K562 (cell line): ENCODE measurements around the gene ULK3.

ENCODE experiments used
- BHLHE40 ChIP-seq: IDR thresholded peaks from 2 replicates; pipeline ENCODE4 v1.6.1; 2011; ENCODE audit warnings: low read length, improper control_type of control experiment
- FOSL1 ChIP-seq: fragments of 200-800 bp; sonication (Bioruptor generic); conservative IDR thresholded peaks from 2 replicates; pipeline ENCODE4 v1.6.1; 2016; ENCODE audit warnings: missing genetic modification characterization, missing compliant biosample characterization
- GTF2F1 ChIP-seq: IDR thresholded peaks from 2 replicates; pipeline ENCODE4 v1.6.1; 2011; ENCODE audit warnings: low read depth, low read length, improper control_type of control experiment
- HMGXB4 ChIP-seq: sonication (generic); formaldehyde crosslinking; IDR thresholded peaks from 2 replicates; pipeline ENCODE4 v1.8.1; 2023; ENCODE audit warnings: mild to moderate bottlenecking, missing genetic modification reagents
- JUND ChIP-seq, 2 experiments: IDR thresholded peaks; 2 replicates in 1 of 2; 3 replicates in 1 of 2; pipeline ENCODE4 v1.6.1; 2011; ENCODE audit warnings: borderline replicate concordance in 2 of 2, low read depth in 2 of 2, low read length in 2 of 2, improper control_type of control experiment in 1 of 2, missing biosample characterization in 1 of 2, missing genetic modification characterization in 1 of 2, missing genetic modification reagents in 1 of 2
- KLF10 ChIP-seq: fragments of 250-450 bp; sonication (Bioruptor Pico); IDR thresholded peaks from 2 replicates; pipeline ENCODE4 v1.6.1; 2021; ENCODE audit warnings: matching md5 sums
- MAX ChIP-seq: sonication (generic); formaldehyde crosslinking; IDR thresholded peaks from 2 replicates; pipeline ENCODE4 v1.9.0; 2022; ENCODE audit warnings: mild to moderate bottlenecking, missing genetic modification reagents
- RAD51 ChIP-seq: fragments of 450-650 bp; IDR thresholded peaks from 2 replicates; pipeline ENCODE4 v1.7.1; 2016; ENCODE audit warnings: low read depth, mild to moderate bottlenecking, borderline replicate concordance
- SMAD1 ChIP-seq: fragments of 150-350 bp; IDR thresholded peaks from 2 replicates; pipeline ENCODE4 v1.6.1; 2014; ENCODE audit warnings: low read length, low read depth; ENCODE audit not compliant: partially characterized antibody
- SP1 ChIP-seq: sonication (generic); formaldehyde crosslinking; IDR thresholded peaks from 2 replicates; pipeline ENCODE4 v1.8.1; 2022; ENCODE audit warnings: mild to moderate bottlenecking, missing genetic modification reagents
- ZKSCAN1 ChIP-seq: fragments of 150-350 bp; IDR thresholded peaks from 2 replicates; pipeline ENCODE4 v1.6.1; 2016; ENCODE audit warnings: low read depth, low read length
- ZNF23 ChIP-seq: fragments of 250-450 bp; sonication (Bioruptor Pico); IDR thresholded peaks from 2 replicates; pipeline ENCODE4 v1.4.0; 2020; ENCODE audit warnings: mild to moderate bottlenecking
- ZNF561 ChIP-seq: fragments of 450-650 bp; formaldehyde crosslinking; conservative IDR thresholded peaks from 2 replicates; pipeline ENCODE4 v1.4.0; 2020; ENCODE audit warnings: mild to moderate bottlenecking, moderate library complexity
- ZNF699 ChIP-seq: fragments of 250-450 bp; sonication (Bioruptor Pico); IDR thresholded peaks from 2 replicates; pipeline ENCODE4 v1.8.0; 2021; ENCODE audit warnings: mild to moderate bottlenecking, moderate library complexity; ENCODE audit not compliant: insufficient replicate concordance

GRCh38 chr15:74851960-74852359, 9.0 kb upstream of the ULK3 start:
- TF ChIP-seq BHLHE40 (no peak), FOSL1 (tag) (no peak), ZNF561 (CRISPR knock-in tag) (no peak), SMAD1 (no peak), GTF2F1 (no peak), HMGXB4 (CRISPR knock-in tag) (no peak), MAX (CRISPR knock-in tag) (no peak), RAD51 (no peak), KLF10 (CRISPR knock-in tag) (no peak), ZNF699 (no peak), JUND (IDR thresholded peaks at IDR 0.05; ENCODE audit: borderline replicate concordance, low read depth, low read length) (no peak), JUND (tag; IDR thresholded peaks at IDR 0.05; ENCODE audit: borderline replicate concordance, low read depth, low read length) (no peak), ZKSCAN1 (no peak), SP1 (CRISPR knock-in tag) (no peak), ZNF23 (no peak)
